22Rv1 (cell line): ENCODE results near the gene DRP2.

Experiments used
- ZFX ChIP-seq: fragments of 450-650 bp; IDR thresholded peaks from 2 replicates; pipeline ENCODE4 v1.6.1; 2017; ENCODE audit warnings: antibody characterized with exemption, borderline replicate concordance
- TF ChIP-seq, protein P1 (sequence below): fragments of 450-650 bp; IDR thresholded peaks from 2 replicates; pipeline ENCODE4 v1.5.1; 2017; ENCODE audit warnings: mild to moderate bottlenecking

DNA sequence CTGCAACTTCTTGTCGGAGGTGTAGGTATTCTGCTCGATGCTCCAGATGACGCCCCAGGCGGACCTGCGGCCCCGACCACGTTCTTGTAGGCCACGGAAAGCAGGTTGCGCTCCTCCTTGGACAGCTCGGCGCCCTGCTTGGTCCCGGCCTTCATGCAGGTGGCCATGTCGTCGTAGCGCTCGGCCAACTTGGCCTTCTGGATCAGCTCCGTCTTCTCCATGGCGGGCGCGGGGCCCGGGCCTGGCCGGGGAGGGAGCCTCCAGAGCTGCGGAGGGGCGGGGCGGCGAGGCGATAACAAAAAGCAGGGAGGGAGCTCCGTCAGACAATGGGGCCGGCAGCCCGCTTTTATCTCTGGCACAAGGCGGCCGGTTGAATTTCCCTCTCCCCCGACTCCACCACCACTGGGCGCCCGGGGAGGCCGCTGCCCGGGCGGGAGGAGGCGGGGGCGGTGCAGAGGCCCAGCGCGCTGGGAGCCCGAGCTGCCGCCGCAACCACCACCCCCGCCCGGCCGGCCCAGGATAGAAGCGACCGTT, 28.3 kb upstream of the DRP2 start:
- TF ChIP-seq, protein P1, sequence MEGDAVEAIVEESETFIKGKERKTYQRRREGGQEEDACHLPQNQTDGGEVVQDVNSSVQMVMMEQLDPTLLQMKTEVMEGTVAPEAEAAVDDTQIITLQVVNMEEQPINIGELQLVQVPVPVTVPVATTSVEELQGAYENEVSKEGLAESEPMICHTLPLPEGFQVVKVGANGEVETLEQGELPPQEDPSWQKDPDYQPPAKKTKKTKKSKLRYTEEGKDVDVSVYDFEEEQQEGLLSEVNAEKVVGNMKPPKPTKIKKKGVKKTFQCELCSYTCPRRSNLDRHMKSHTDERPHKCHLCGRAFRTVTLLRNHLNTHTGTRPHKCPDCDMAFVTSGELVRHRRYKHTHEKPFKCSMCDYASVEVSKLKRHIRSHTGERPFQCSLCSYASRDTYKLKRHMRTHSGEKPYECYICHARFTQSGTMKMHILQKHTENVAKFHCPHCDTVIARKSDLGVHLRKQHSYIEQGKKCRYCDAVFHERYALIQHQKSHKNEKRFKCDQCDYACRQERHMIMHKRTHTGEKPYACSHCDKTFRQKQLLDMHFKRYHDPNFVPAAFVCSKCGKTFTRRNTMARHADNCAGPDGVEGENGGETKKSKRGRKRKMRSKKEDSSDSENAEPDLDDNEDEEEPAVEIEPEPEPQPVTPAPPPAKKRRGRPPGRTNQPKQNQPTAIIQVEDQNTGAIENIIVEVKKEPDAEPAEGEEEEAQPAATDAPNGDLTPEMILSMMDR = no peak
- TF ChIP-seq ZFX = no peak
